Measurements from ENCODE around the gene SLC1A2. TPM values are rescaled to one million over a fixed set of nuclear protein-coding genes. Genes with fewer than 3 reads are reported as not detected.

The SLC1A2 gene
- total RNA-seq, 1 experiment from 2014 or later, result 0.11 TPM

DNA sequence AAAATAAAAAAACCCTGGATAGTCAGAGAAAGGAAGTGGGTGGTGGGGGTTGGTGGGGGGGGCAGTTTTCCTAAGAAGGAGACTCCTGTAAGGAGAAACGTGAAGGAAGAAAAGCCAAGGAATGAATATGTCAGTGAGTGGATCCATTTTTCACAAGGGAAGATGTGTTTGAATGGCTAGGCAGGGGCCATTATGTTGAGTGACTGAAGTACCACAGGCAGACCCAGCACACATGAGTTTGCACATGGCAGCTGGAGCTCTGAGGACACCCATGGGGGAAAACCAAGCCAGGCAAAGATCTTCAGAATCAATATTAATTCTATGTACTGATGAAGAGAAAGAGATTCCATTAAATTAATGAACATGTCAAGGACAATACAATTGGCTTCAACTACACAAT is 212.7 kb downstream of the SLC1A2 start:
- Histone ChIP-seq H3K27me3 (replicated peaks; ENCODE audit: insufficient read depth, low read depth, low read length, poor library complexity) (peaks cover 11% of the 10 kb centered on the region), H3K4me3 (ENCODE audit: low read depth, low read length, poor library complexity, severe bottlenecking) (no peak overlapping the region), H3K9me3 (ENCODE audit: low read depth, low read length, poor library complexity, severe bottlenecking) (no peaks in the 10 kb centered on the region), H3K36me3 (ENCODE audit: insufficient read depth, low read length, poor library complexity, severe bottlenecking) (no peaks in the 10 kb centered on the region), H3K4me1 (ENCODE audit: insufficient read depth, low read length, poor library complexity, severe bottlenecking) (no peaks in the 10 kb centered on the region), H3K27ac (ENCODE audit: low read depth, low read length, poor library complexity, severe bottlenecking) (no peak overlapping the region)
- POLR2A ChIA-PET (ENCODE audit: low non-redundant PET), result no interaction called here
- BruUV-seq (replicated peaks), result no TSS peak
- intact Hi-C loops (cut with micrococcal nuclease; ENCODE audit: unreplicated experiment), result no loop called here
- no peak for TF ChIP-seq EZH2 (IDR thresholded peaks at IDR 0.05; ENCODE audit: borderline replicate concordance, low read depth, low read length, poor library complexity, severe bottlenecking)
- TF ChIP-seq, protein P1, sequence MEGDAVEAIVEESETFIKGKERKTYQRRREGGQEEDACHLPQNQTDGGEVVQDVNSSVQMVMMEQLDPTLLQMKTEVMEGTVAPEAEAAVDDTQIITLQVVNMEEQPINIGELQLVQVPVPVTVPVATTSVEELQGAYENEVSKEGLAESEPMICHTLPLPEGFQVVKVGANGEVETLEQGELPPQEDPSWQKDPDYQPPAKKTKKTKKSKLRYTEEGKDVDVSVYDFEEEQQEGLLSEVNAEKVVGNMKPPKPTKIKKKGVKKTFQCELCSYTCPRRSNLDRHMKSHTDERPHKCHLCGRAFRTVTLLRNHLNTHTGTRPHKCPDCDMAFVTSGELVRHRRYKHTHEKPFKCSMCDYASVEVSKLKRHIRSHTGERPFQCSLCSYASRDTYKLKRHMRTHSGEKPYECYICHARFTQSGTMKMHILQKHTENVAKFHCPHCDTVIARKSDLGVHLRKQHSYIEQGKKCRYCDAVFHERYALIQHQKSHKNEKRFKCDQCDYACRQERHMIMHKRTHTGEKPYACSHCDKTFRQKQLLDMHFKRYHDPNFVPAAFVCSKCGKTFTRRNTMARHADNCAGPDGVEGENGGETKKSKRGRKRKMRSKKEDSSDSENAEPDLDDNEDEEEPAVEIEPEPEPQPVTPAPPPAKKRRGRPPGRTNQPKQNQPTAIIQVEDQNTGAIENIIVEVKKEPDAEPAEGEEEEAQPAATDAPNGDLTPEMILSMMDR (conservative IDR thresholded peaks at IDR 0.05; ENCODE audit: low read depth, low read length), result no peak
- DNase-seq (ENCODE audit: low spot score), result no peak
- CTCF ChIA-PET, result no interaction called here

DNA sequence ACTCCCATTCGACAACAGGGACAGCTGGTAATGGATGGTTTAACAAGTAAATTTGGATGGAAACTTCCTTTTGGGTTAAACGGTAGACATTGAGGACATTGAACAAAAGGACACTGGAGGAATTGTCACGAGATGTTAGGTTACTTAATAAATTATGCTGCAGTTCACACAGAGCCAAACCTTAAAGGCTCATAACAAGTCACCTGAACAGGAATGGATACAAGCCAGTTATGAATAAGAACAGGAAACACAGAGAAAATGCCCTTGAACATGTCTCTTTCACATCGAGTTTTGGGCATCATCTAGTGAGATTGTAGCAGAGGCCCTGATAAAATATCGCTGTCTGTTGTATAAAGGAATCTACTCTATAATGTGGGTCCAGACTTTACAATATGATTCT is 214.7 kb downstream of the SLC1A2 start:
- Histone ChIP-seq H3K4me3 (ENCODE audit: low read depth, low read length, poor library complexity, severe bottlenecking) (no peak overlapping the region), H3K27me3 (replicated peaks; ENCODE audit: insufficient read depth, low read depth, low read length, poor library complexity) (peaks cover 8% of the 10 kb centered on the region), H3K4me1 (ENCODE audit: insufficient read depth, low read length, poor library complexity, severe bottlenecking) (no peaks in the 10 kb centered on the region), H3K36me3 (ENCODE audit: insufficient read depth, low read length, poor library complexity, severe bottlenecking) (no peaks in the 10 kb centered on the region), H3K9me3 (ENCODE audit: low read depth, low read length, poor library complexity, severe bottlenecking) (no peaks in the 10 kb centered on the region), H3K27ac (ENCODE audit: low read depth, low read length, poor library complexity, severe bottlenecking) (no peak overlapping the region)
- no peak for DNase-seq (ENCODE audit: low spot score)
- POLR2A ChIA-PET (ENCODE audit: low non-redundant PET), result no interaction called here
- TF ChIP-seq, protein P1 (conservative IDR thresholded peaks at IDR 0.05; ENCODE audit: low read depth, low read length), result no peak
- TF ChIP-seq EZH2 (IDR thresholded peaks at IDR 0.05; ENCODE audit: borderline replicate concordance, low read depth, low read length, poor library complexity, severe bottlenecking), result no peak
- intact Hi-C loops (cut with micrococcal nuclease; ENCODE audit: unreplicated experiment), result no loop called here
- no TSS peak for BruUV-seq (replicated peaks)
- CTCF ChIA-PET, result no interaction called here

Other genes starting within 250 kb of the SLC1A2 start
- gene PAMR1, start 106.1 kb upstream of the SLC1A2 start, total RNA-seq (2021), result 0.39 and 0.62 TPM in 2 replicates
- gene FJX1, start 198.9 kb upstream of the SLC1A2 start, total RNA-seq (2021), result 40.4 and 50.1 TPM in 2 replicates
- gene TRIM44, start 243.2 kb upstream of the SLC1A2 start, total RNA-seq (2021), result 179 and 191 TPM in 2 replicates